Naive thymus-derived CD8-positive, alpha-beta T cell (primary cell): ENCODE results near the gene PCMT1. TPM values are rescaled to one million over a fixed set of nuclear protein-coding genes. Genes with fewer than 3 reads are reported as not detected.

ENCODE experiments used
- ATAC-seq, 2 donors: fragments of 150-1000 bp; cut with Tn5 transposase in 1 of 2; sonication (Bioruptor Pico), chemical (Tn5 transposase) in 1 of 2; 1 replicate in 1 of 2; 2 replicates in 1 of 2; pipeline ENCODE4 v1.10.0; 2021; ENCODE audit warnings: mild to moderate bottlenecking in 2 of 2, moderate library complexity in 2 of 2
- POLR2A ChIA-PET: fragments of 350-600 bp; sonication (Branson Sonifier 250); formaldehyde crosslinking; loops from one replicate; lab custom pipeline; 2021; ENCODE audit warnings: antibody characterized with exemption; lab: Charles Lee
- DNase-seq, 10 donors: peaks; one replicate each; pipeline versions ENCODE4 v3.0.0 to v3.0.0-alpha.2; 2020 to 2022
- H3K27ac Mint-ChIP-seq, 10 donors: one replicate each; pipeline ENCODE4 v1.8.0; 2020 to 2022; ENCODE audit warnings: mild to moderate bottlenecking in 10 of 10, mixed read lengths in 10 of 10, moderate library complexity in 4 of 10, inconsistent platforms in 1 of 10
- H3K27me3 Mint-ChIP-seq, 5 donors: one replicate each; pipeline ENCODE4 v1.8.0; 2021 to 2022; ENCODE audit warnings: mixed read lengths in 5 of 5
- H3K36me3 Mint-ChIP-seq, 3 donors: one replicate each; pipeline ENCODE4 v1.8.0; 2020 to 2022; ENCODE audit warnings: mixed read lengths in 3 of 3, mild to moderate bottlenecking in 2 of 3, inconsistent platforms in 1 of 3
- H3K4me1 Mint-ChIP-seq, 4 donors: one replicate each; pipeline ENCODE4 v1.8.0; 2021 to 2022; ENCODE audit warnings: mixed read lengths in 4 of 4
- H3K4me3 Mint-ChIP-seq, 10 donors: one replicate each; pipeline ENCODE4 v1.8.0; 2020 to 2022; ENCODE audit warnings: mild to moderate bottlenecking in 10 of 10, mixed read lengths in 10 of 10, moderate library complexity in 6 of 10, inconsistent platforms in 1 of 10
- H3K9me3 Mint-ChIP-seq, 9 donors: one replicate each; pipeline ENCODE4 v1.8.0; 2020 to 2022; ENCODE audit warnings: mixed read lengths in 9 of 9, mild to moderate bottlenecking in 3 of 9, inconsistent platforms in 1 of 9, moderate library complexity in 1 of 9
- polyA plus RNA-seq, 3 donors: library from polyadenylated mRNA; unstranded; fragments of 300-500 nt; fragmentation: Illumina TruSeq; gene quantifications; one replicate each; pipeline ENCODE4 v1.2.3, GENCODE V29; 2021
- total RNA-seq, 8 experiments: library from RNA in 2 of 8; stranded (reverse) in 2 of 8; gene quantifications; one replicate each; pipeline ENCODE4 v1.2.3 and lab custom pipeline; 2021 to 2026

PCMT1 gene
- total and polyA plus RNA-seq, 5 experiments from 2014 or later: 53.4 to 148 (median 141) TPM

- Mint-ChIP-seq H3K4me1 (no peaks in the 10 kb centered on the region), H3K36me3 (peaks cover 0 to 70% (median 8%) of the 10 kb centered on the region in 3 donors), H3K4me3 (no peak overlapping the region), H3K9me3 (no peaks in the 10 kb centered on the region), H3K27ac (peak overlapping the region in 1 of 10 donors; percentile 34), H3K27me3 (no peaks in the 10 kb centered on the region)
- DNase-seq: no peak
- no peak for ATAC-seq
- POLR2A ChIA-PET: no interaction called here
Measured at GRCh38 chr6:149777624-149778023, 28.1 kb downstream of the PCMT1 start.

DNA sequence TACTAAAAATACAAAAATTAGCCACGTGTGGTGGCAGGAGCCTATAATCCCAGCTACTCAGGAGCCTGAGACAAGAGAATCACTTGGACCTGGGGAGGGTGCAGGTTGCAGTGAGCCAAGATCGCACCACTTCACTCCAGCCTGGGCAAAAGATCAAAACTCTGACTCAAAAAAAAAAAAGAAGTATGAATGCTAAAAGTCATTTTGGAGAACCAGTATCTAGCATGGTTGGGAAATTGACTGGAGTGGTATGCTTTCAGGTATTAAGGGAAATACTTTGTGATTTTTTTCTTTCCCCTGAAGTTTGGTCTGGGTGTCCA is 30.1 kb downstream of the PCMT1 start:
- H3K4me3 Mint-ChIP-seq: no peak overlapping the region
- H3K36me3 Mint-ChIP-seq: peaks cover 0 to 73% (median 10%) of the 10 kb centered on the region in 3 donors
- H3K27ac Mint-ChIP-seq: no peak overlapping the region
- DNase-seq: no peak
- POLR2A ChIA-PET: no interaction called here
- H3K9me3 Mint-ChIP-seq: no peaks in the 10 kb centered on the region
- no peaks in the 10 kb centered on the region for H3K27me3 Mint-ChIP-seq
- ATAC-seq: no peak
- H3K4me1 Mint-ChIP-seq: peaks cover 0 to 2% (median 0%) of the 10 kb centered on the region in 4 donors

DNA sequence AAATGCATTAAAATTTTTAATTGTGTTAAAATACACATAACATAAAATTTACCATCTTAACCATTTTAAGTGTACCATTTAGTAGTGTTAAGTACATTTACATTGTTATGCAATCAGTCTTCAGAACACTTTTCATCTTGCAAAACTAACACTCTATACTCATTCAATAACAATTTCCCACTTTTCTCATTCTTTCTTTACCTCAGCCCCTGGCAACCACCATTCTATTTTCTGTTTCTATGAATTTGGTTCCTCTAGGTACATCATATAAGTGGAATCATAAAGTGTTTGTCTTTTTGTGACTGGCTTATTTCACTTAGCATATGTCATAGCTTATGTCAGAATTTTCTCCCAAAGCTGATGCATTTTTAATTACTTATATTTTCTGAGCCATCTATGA is 32.2 kb downstream of the PCMT1 start:
- DNase-seq: no peak
- POLR2A ChIA-PET: no interaction called here
- Mint-ChIP-seq H3K27me3 (no peaks in the 10 kb centered on the region), H3K4me1 (peaks cover 0 to 2% (median 0%) of the 10 kb centered on the region in 4 donors), H3K9me3 (no peaks in the 10 kb centered on the region), H3K36me3 (peaks cover 0 to 56% (median 10%) of the 10 kb centered on the region in 3 donors), H3K27ac (no peak overlapping the region), H3K4me3 (no peak overlapping the region)
- no peak for ATAC-seq

- peak overlapping the region in 1 of 10 donors; percentile 61 for H3K27ac Mint-ChIP-seq
- peak overlapping the region in 1 of 10 donors; percentile 17 for H3K4me3 Mint-ChIP-seq
- DNase-seq (no peak), ATAC-seq (no peak)
- H3K36me3 Mint-ChIP-seq: peaks cover 0 to 52% (median 10%) of the 10 kb centered on the region in 3 donors
- POLR2A ChIA-PET: no interaction called here
- H3K9me3 Mint-ChIP-seq: no peaks in the 10 kb centered on the region
- H3K27me3 Mint-ChIP-seq: no peaks in the 10 kb centered on the region
- H3K4me1 Mint-ChIP-seq: peaks cover 0 to 2% (median 0%) of the 10 kb centered on the region in 4 donors
Measured at GRCh38 chr6:149782337-149782736, 32.8 kb downstream of the PCMT1 start.

GRCh38 chr6:149783551-149783950 is 34.0 kb downstream of the PCMT1 start:
- POLR2A ChIA-PET: no interaction called here
- Mint-ChIP-seq H3K27me3 (no peaks in the 10 kb centered on the region), H3K27ac (peak overlapping the region in 3 of 10 donors; percentile 12 to 60 (median 16)), H3K36me3 (peaks cover 0 to 49% (median 10%) of the 10 kb centered on the region in 3 donors), H3K4me1 (peaks cover 0 to 4% (median under 1%) of the 10 kb centered on the region in 4 donors), H3K9me3 (no peaks in the 10 kb centered on the region), H3K4me3 (no peak overlapping the region)
- DNase-seq: no peak
- ATAC-seq: no peak

DNA sequence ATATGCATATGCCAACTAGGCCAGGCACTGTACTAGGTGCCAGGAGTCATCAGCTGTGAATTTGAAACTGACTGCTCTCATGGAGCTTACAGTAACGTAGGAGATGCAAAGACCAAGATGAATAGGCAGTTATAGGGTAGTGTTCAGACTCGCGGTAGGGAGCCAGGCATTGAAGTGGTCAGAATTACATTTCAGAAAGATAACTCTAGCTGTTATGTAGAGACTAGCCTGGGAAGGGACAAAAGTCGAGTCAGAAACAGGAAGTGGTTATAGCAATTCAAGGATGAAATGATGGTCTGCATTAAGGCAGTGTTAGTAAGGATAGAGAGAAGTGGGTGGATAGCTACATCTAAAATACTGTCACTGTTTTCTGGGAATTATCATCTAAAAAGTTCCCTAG is 56.6 kb downstream of the PCMT1 start:
- no peak overlapping the region for H3K4me3 Mint-ChIP-seq
- ATAC-seq (peak; percentile 42 to 47), DNase-seq (no peak)
- H3K27ac Mint-ChIP-seq: peak overlapping the region in 8 of 10 donors; percentile 9 to 82 (median 38)
- POLR2A ChIA-PET: interaction anchor here (1.5 kb wide), 1 partner anchor 11 kb away, joined by 4 read pairs; no protein-coding TSS in a partner anchor
- peaks cover 4 to 11% (median 7%) of the 10 kb centered on the region in 4 donors for H3K4me1 Mint-ChIP-seq
- peaks cover 0 to 55% (median 10%) of the 10 kb centered on the region in 3 donors for H3K36me3 Mint-ChIP-seq
- H3K9me3 Mint-ChIP-seq: no peaks in the 10 kb centered on the region
- H3K27me3 Mint-ChIP-seq: no peaks in the 10 kb centered on the region

DNA sequence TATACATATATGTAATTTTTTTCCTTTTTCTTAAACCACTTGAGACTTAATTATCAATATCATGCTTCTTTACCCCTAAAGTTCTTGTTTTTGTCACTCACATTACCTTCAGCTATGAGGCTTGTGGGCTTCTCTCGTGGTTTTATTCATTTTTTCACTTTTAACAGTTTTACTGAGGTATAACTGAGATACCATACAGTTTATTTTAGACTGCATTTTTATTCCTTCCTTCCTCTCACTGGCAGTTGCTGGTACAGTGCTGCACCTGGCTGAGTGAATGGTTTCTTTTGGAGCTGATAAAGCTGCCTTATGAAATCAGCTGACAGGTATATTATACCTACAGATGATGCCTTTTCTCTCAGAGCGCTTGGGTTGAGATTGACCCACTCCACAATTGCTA is 60.3 kb downstream of the PCMT1 start:
- Mint-ChIP-seq H3K36me3 (peaks cover 5 to 49% (median 15%) of the 10 kb centered on the region in 3 donors), H3K4me3 (no peak overlapping the region), H3K27me3 (no peaks in the 10 kb centered on the region), H3K27ac (peak overlapping the region in 5 of 10 donors; percentile 1 to 76 (median 40)), H3K4me1 (peaks cover 4 to 11% (median 7%) of the 10 kb centered on the region in 4 donors), H3K9me3 (no peaks in the 10 kb centered on the region)
- DNase-seq: no peak
- POLR2A ChIA-PET: interaction anchor here (0.7 kb wide), 1 partner anchor 83 kb away, joined by 5 read pairs; no protein-coding TSS in a partner anchor
- ATAC-seq: no peak

- H3K4me1 Mint-ChIP-seq: no peaks in the 10 kb centered on the region
- no peaks in the 10 kb centered on the region for H3K9me3 Mint-ChIP-seq
- no peak overlapping the region for H3K4me3 Mint-ChIP-seq
- ATAC-seq: no peak
- peak overlapping the region in 2 of 10 donors; percentile 31 to 54 for H3K27ac Mint-ChIP-seq
- H3K36me3 Mint-ChIP-seq: peaks cover 5 to 34% (median 15%) of the 10 kb centered on the region in 3 donors
- H3K27me3 Mint-ChIP-seq: no peaks in the 10 kb centered on the region
- POLR2A ChIA-PET: interaction anchor here (0.6 kb wide), 1 partner anchor 120 kb away, joined by 4 read pairs; no protein-coding TSS in a partner anchor
- no peak for DNase-seq
Measured at GRCh38 chr6:149813351-149813750, 63.8 kb downstream of the PCMT1 start.

GRCh38 chr6:149815788-149816187 is 66.2 kb downstream of the PCMT1 start:
- no peaks in the 10 kb centered on the region for H3K9me3 Mint-ChIP-seq

GRCh38 chr6:149820506-149820905 is 71.0 kb downstream of the PCMT1 start:
- peak overlapping the region in 1 of 10 donors; percentile 16 for H3K27ac Mint-ChIP-seq
- POLR2A ChIA-PET: no interaction called here
- no peaks in the 10 kb centered on the region for H3K9me3 Mint-ChIP-seq
- no peaks in the 10 kb centered on the region for H3K4me1 Mint-ChIP-seq
- no peak overlapping the region for H3K4me3 Mint-ChIP-seq
- no peak for ATAC-seq
- DNase-seq: no peak
- peaks cover 0 to 2% (median 0%) of the 10 kb centered on the region in 3 donors for H3K36me3 Mint-ChIP-seq
- H3K27me3 Mint-ChIP-seq: peaks cover 0 to 13% (median 2%) of the 10 kb centered on the region in 5 donors

More at GRCh38 chr6:149815788-149816187, 66.2 kb downstream of the PCMT1 start:
- ATAC-seq (no peak), DNase-seq (no peak)
- Mint-ChIP-seq H3K4me1 (no peaks in the 10 kb centered on the region), H3K27me3 (no peaks in the 10 kb centered on the region), H3K36me3 (peaks cover 5 to 25% (median 9%) of the 10 kb centered on the region in 3 donors), H3K27ac (peak overlapping the region in 2 of 10 donors; percentile 13 to 75), H3K4me3 (no peak overlapping the region)
- POLR2A ChIA-PET: no interaction called here

DNA sequence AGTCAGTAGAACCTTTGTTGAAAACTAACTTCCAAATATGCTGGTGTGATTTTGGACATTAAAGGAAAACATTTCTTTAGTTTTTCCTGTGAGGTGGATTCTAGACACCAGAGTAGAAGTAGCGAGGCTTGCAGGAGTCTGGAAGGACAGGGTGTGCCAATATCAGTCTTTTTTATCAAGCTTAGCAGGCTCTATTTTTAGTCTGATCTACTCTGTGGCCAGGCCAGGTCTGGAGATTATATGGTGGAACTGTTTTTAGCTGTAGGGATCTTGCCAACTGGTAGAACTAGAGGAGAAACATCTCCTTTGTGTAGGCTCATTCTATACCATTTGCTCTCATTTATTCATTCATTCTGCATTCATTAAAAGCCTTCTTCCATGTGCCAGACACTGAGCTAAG is 72.0 kb downstream of the PCMT1 start:
- Mint-ChIP-seq H3K27ac (no peak overlapping the region), H3K4me1 (no peaks in the 10 kb centered on the region), H3K4me3 (no peak overlapping the region), H3K27me3 (peaks cover 0 to 19% (median 5%) of the 10 kb centered on the region in 5 donors), H3K9me3 (no peaks in the 10 kb centered on the region), H3K36me3 (peaks cover 0 to 3% (median 0%) of the 10 kb centered on the region in 3 donors)
- POLR2A ChIA-PET: no interaction called here
- ATAC-seq (no peak), DNase-seq (no peak)

DNA sequence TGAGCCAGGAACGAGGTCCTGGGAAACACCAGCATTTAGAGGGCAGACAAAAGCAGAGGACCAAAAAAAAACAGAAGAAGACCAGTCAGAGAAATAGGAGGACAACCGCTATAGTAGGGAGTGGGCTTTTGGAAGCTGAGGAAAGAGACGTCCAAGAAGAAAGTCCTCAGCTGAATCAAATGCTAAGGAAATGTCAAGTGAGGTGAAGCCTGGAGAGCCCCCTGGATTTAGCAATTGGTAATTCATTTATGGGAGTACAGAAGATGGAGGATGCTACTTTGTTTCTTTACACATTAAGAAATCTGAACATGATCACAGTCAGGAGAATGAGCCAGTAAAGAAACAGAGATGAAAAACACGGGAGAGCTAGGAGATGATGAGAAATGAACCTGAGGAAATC is 73.5 kb downstream of the PCMT1 start:
- ATAC-seq (no peak), DNase-seq (no peak)
- Mint-ChIP-seq H3K36me3 (peaks cover 0 to 3% (median 0%) of the 10 kb centered on the region in 3 donors), H3K9me3 (no peaks in the 10 kb centered on the region), H3K4me3 (no peak overlapping the region), H3K27me3 (peaks cover 0 to 22% (median 5%) of the 10 kb centered on the region in 5 donors), H3K27ac (no peak overlapping the region), H3K4me1 (no peaks in the 10 kb centered on the region)
- POLR2A ChIA-PET: interaction anchor here (0.7 kb wide), 1 partner anchor 9 kb away, joined by 3 read pairs; no protein-coding TSS in a partner anchor

GRCh38 chr6:149825292-149825691 is 75.8 kb downstream of the PCMT1 start:
- Mint-ChIP-seq H3K4me1 (no peaks in the 10 kb centered on the region), H3K36me3 (peaks cover 0 to 3% (median 3%) of the 10 kb centered on the region in 3 donors), H3K27ac (no peak overlapping the region), H3K9me3 (no peaks in the 10 kb centered on the region), H3K27me3 (peaks cover 0 to 22% (median 5%) of the 10 kb centered on the region in 5 donors), H3K4me3 (no peak overlapping the region)
- ATAC-seq: no peak
- POLR2A ChIA-PET: interaction anchor here (0.7 kb wide), 1 partner anchor 38 kb away, joined by 5 read pairs; no protein-coding TSS in a partner anchor
- DNase-seq: no peak
